Mammary epithelial cell (primary cell): ENCODE measurements around the gene PARP14.
"Not testable (repeated sequence)": the region's sequence is repeated elsewhere in the genome, so short reads cannot be mapped to it uniquely, and the experiment has no call there.

Source experiments
- CTCF ChIP-seq, 2 donors: IDR thresholded peaks in 1 of 2; conservative IDR thresholded peaks in 1 of 2; 2 replicates each; pipeline ENCODE4 v1.5.1; 2011 to 2012; ENCODE audit warnings: inconsistent platforms in 2 of 2, low read length in 2 of 2, mild to moderate bottlenecking in 2 of 2, control low read depth in 1 of 2, low read depth in 1 of 2; ENCODE audit not compliant: insufficient read depth in 1 of 2; ENCODE audit errors: extremely low read depth in 1 of 2
- EZH2 ChIP-seq: IDR thresholded peaks from 2 replicates; pipeline ENCODE4 v1.6.1; 2012; ENCODE audit warnings: low read length, inconsistent platforms, borderline replicate concordance

DNA sequence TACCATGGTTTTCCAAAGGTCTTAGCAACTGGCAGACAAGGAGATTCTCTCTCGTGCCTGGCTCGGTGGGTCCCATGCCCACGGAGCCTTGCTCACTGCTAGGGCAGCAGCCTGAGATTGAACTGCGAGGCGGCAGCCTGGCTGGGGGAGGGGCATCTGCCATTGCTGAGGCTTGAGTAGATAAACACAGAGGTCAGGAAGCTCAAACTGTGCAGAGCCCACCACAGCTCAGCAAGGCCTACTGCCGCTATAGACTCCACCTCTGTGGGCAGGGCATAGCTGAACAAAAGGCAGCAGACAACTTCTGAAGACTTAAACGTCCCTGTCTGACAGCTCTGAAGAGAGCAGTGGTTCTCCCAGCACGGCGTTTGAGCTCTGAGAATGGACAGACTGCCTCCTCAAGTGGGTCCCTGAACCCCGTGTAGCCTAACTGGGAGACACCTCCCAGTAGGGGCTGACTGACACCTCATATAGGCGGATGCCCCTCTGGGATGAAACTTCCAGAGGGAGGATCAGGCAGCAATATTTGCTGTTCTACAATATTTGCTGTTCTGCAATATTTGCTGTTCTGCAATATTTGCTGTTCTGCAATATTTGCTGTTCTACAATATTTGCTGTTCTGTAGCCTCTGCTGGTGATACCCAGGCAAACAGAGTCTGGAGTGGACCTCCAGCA lies 29.3 kb upstream of the PARP14 start:
- not testable (repeated sequence) for TF ChIP-seq CTCF (conservative IDR thresholded peaks at IDR 0.05 in 1 of 2, IDR thresholded peaks at IDR 0.05 in 1 of 2; ENCODE audit: extremely low read depth in 1 of 2, insufficient read depth in 1 of 2, low read depth in 1 of 2, low read length in 2 of 2); EZH2
